H1 (cell line): ENCODE results near the gene VPS13D.

Experiments
- ATF3 ChIP-seq: IDR thresholded peaks from 2 replicates; pipeline ENCODE4 v1.6.1; 2011; ENCODE audit warnings: low read depth, mild to moderate bottlenecking, low read length; ENCODE audit not compliant: insufficient read depth
- CHD2 ChIP-seq: IDR thresholded peaks from 2 replicates; pipeline ENCODE4 v1.6.1; 2012; ENCODE audit warnings: low read length, improper control_type of control experiment
- CTCF ChIP-seq, 3 experiments: IDR thresholded peaks; 1 replicate in 2 of 3; 2 replicates in 1 of 3; pipeline versions ENCODE4 v1.5.1 to v1.6.1; 2011; ENCODE audit warnings: low read length in 3 of 3, mild to moderate bottlenecking in 3 of 3, inconsistent platforms in 2 of 3, low read depth in 1 of 3, moderate library complexity in 1 of 3; ENCODE audit not compliant: insufficient read depth in 1 of 3; ENCODE audit errors: control extremely low read depth in 1 of 3
- EP300 ChIP-seq, 2 experiments: IDR thresholded peaks; 1 replicate in 1 of 2; 2 replicates in 1 of 2; pipeline ENCODE4 v1.6.1; 2011 to 2012; ENCODE audit warnings: low read depth in 2 of 2, low read length in 2 of 2, mild to moderate bottlenecking in 2 of 2, borderline replicate concordance in 1 of 2, inconsistent platforms in 1 of 2, moderate library complexity in 1 of 2
- GABPA ChIP-seq: IDR thresholded peaks from 2 replicates; pipeline ENCODE4 v1.6.1; 2011; ENCODE audit warnings: mild to moderate bottlenecking, low read length, moderate library complexity, borderline replicate concordance; ENCODE audit not compliant: insufficient read depth
- GTF2F1 ChIP-seq: IDR thresholded peaks from 2 replicates; pipeline ENCODE4 v1.6.1; 2012; ENCODE audit warnings: low read depth, low read length, improper control_type of control experiment, borderline replicate concordance
- MAX ChIP-seq: IDR thresholded peaks from 2 replicates; pipeline ENCODE4 v1.6.1; 2012; ENCODE audit warnings: inconsistent platforms
- NRF1 ChIP-seq: IDR thresholded peaks from 2 replicates; pipeline ENCODE4 v1.6.1; 2011; ENCODE audit warnings: mild to moderate bottlenecking, low read depth, low read length, improper control_type of control experiment
- POLR2A ChIP-seq, 2 experiments: IDR thresholded peaks; 1 replicate in 1 of 2; 2 replicates in 1 of 2; pipeline ENCODE4 v1.6.1; 2011; ENCODE audit warnings: low read depth in 2 of 2, low read length in 2 of 2, mild to moderate bottlenecking in 2 of 2; ENCODE audit errors: control extremely low read depth in 1 of 2
- RFX5 ChIP-seq: IDR thresholded peaks from 2 replicates; pipeline ENCODE4 v1.6.1; 2011; ENCODE audit warnings: low read depth, low read length, improper control_type of control experiment, borderline replicate concordance
- TAF1 ChIP-seq: IDR thresholded peaks from 2 replicates; pipeline ENCODE4 v1.6.1; 2011; ENCODE audit warnings: mild to moderate bottlenecking, low read depth, low read length

- TF ChIP-seq CHD2: no peak
- no peak for TF ChIP-seq ATF3
- TF ChIP-seq MAX: no peak
- no peak for TF ChIP-seq CTCF (IDR thresholded peaks at IDR 0.05; ENCODE audit: control extremely low read depth in 1 of 3, insufficient read depth in 1 of 3, low read depth in 1 of 3, low read length in 3 of 3)
- TF ChIP-seq TAF1: no peak
- TF ChIP-seq RFX5: no peak
- no peak for TF ChIP-seq NRF1
- no peak for TF ChIP-seq POLR2A (IDR thresholded peaks at IDR 0.05; ENCODE audit: control extremely low read depth in 1 of 2, low read depth in 2 of 2, low read length in 2 of 2)
- no peak for TF ChIP-seq EP300 (IDR thresholded peaks at IDR 0.05; ENCODE audit: borderline replicate concordance in 1 of 2, low read depth in 2 of 2, low read length in 2 of 2)
- no peak for TF ChIP-seq GTF2F1
- no peak for TF ChIP-seq GABPA
Measured at GRCh38 chr1:12504601-12505000, 274.8 kb downstream of the VPS13D start.
